Muscle layer of colon (tissue), 2 donors: ENCODE results near the gene CDKAL1.

Source experiments
- H3K27ac ChIP-seq: one replicate; pipeline ENCODE4 v1.7.0; 2013; ENCODE audit warnings: low read depth, mild to moderate bottlenecking, low read length, moderate library complexity
- H3K27me3 ChIP-seq, 2 donors: one replicate each; pipeline ENCODE4 v1.7.0; 2013; ENCODE audit warnings: low read length in 2 of 2, mild to moderate bottlenecking in 2 of 2; ENCODE audit not compliant: insufficient read depth in 2 of 2, control insufficient read depth in 1 of 2
- H3K36me3 ChIP-seq: one replicate; pipeline ENCODE4 v1.7.0; 2013; ENCODE audit warnings: mild to moderate bottlenecking, low read length; ENCODE audit not compliant: insufficient read depth
- H3K4me1 ChIP-seq: one replicate; pipeline ENCODE4 v1.7.0; 2013; ENCODE audit warnings: mild to moderate bottlenecking, low read length; ENCODE audit not compliant: insufficient read depth
- H3K4me3 ChIP-seq, 2 donors: one replicate each; pipeline ENCODE4 v1.7.0; 2013; ENCODE audit warnings: low read length in 2 of 2, low read depth in 1 of 2, mild to moderate bottlenecking in 1 of 2, moderate library complexity in 1 of 2
- H3K9ac ChIP-seq: one replicate; pipeline ENCODE4 v1.7.0; 2013; ENCODE audit warnings: low read length
- H3K9me3 ChIP-seq: one replicate; pipeline ENCODE4 v1.7.0; 2013; ENCODE audit warnings: mild to moderate bottlenecking, low read length
- donor health status: abdominal sarcoma.
- donor health status: Adenocarcinoma of cecum.

CDKAL1 gene

GRCh38 chr6:20665290-20665689 lies 131.0 kb downstream of the CDKAL1 start:
- no peak overlapping the region for H3K4me3 ChIP-seq
- H3K27ac ChIP-seq, result no peak overlapping the region
- H3K9ac ChIP-seq, result no peak overlapping the region
- peaks cover 10% of the 10 kb centered on the region for H3K4me1 ChIP-seq
- H3K36me3 ChIP-seq, result no peaks in the 10 kb centered on the region
- H3K27me3 ChIP-seq, result no peaks in the 10 kb centered on the region
- no peaks in the 10 kb centered on the region for H3K9me3 ChIP-seq

GRCh38 chr6:20669571-20670314 lies 135.5 kb downstream of the CDKAL1 start:
- Histone ChIP-seq H3K27me3 (no peaks in the 10 kb centered on the region), H3K36me3 (no peaks in the 10 kb centered on the region), H3K9ac (no peak overlapping the region), H3K4me3 (no peak overlapping the region), H3K9me3 (no peaks in the 10 kb centered on the region), H3K4me1 (no peaks in the 10 kb centered on the region), H3K27ac (no peak overlapping the region)

GRCh38 chr6:20670750-20671149 lies 136.5 kb downstream of the CDKAL1 start:
- H3K4me1 ChIP-seq, result no peaks in the 10 kb centered on the region
- no peak overlapping the region for H3K9ac ChIP-seq
- no peak overlapping the region for H3K4me3 ChIP-seq
- no peaks in the 10 kb centered on the region for H3K9me3 ChIP-seq
- H3K27me3 ChIP-seq, result no peaks in the 10 kb centered on the region
- no peaks in the 10 kb centered on the region for H3K36me3 ChIP-seq
- no peak overlapping the region for H3K27ac ChIP-seq

GRCh38 chr6:20672038-20672437 lies 137.8 kb downstream of the CDKAL1 start:
- Histone ChIP-seq H3K4me1 (no peaks in the 10 kb centered on the region), H3K9me3 (no peaks in the 10 kb centered on the region), H3K27ac (no peak overlapping the region), H3K36me3 (no peaks in the 10 kb centered on the region), H3K9ac (no peak overlapping the region), H3K4me3 (no peak overlapping the region), H3K27me3 (no peaks in the 10 kb centered on the region)

GRCh38 chr6:20673458-20673857 lies 139.2 kb downstream of the CDKAL1 start:
- Histone ChIP-seq H3K9me3 (no peaks in the 10 kb centered on the region), H3K27ac (no peak overlapping the region), H3K4me3 (no peak overlapping the region), H3K4me1 (no peaks in the 10 kb centered on the region), H3K9ac (no peak overlapping the region), H3K27me3 (no peaks in the 10 kb centered on the region), H3K36me3 (no peaks in the 10 kb centered on the region)

- Histone ChIP-seq H3K4me1 (no peaks in the 10 kb centered on the region), H3K27ac (no peak overlapping the region), H3K9ac (no peak overlapping the region), H3K27me3 (no peaks in the 10 kb centered on the region), H3K9me3 (no peaks in the 10 kb centered on the region), H3K36me3 (no peaks in the 10 kb centered on the region), H3K4me3 (no peak overlapping the region)
These were observed 140.4 kb downstream of the CDKAL1 start for GRCh38 chr6:20674664-20675063.

GRCh38 chr6:20678831-20679352 lies 144.6 kb downstream of the CDKAL1 start:
- Histone ChIP-seq H3K27ac (no peak overlapping the region), H3K4me3 (no peak overlapping the region), H3K36me3 (no peaks in the 10 kb centered on the region), H3K9ac (no peak overlapping the region), H3K27me3 (no peaks in the 10 kb centered on the region), H3K9me3 (no peaks in the 10 kb centered on the region), H3K4me1 (peaks cover 11% of the 10 kb centered on the region)

- Histone ChIP-seq H3K36me3 (no peaks in the 10 kb centered on the region), H3K27ac (no peak overlapping the region), H3K4me1 (peaks cover 11% of the 10 kb centered on the region), H3K9me3 (no peaks in the 10 kb centered on the region), H3K9ac (no peak overlapping the region), H3K27me3 (no peaks in the 10 kb centered on the region), H3K4me3 (no peak overlapping the region)
These were observed 146.5 kb downstream of the CDKAL1 start for GRCh38 chr6:20680697-20681165.

- Histone ChIP-seq H3K4me3 (no peak overlapping the region), H3K27me3 (no peaks in the 10 kb centered on the region), H3K9ac (no peak overlapping the region), H3K36me3 (no peaks in the 10 kb centered on the region), H3K4me1 (peaks cover 11% of the 10 kb centered on the region), H3K27ac (no peak overlapping the region), H3K9me3 (no peaks in the 10 kb centered on the region)
These were observed 147.0 kb downstream of the CDKAL1 start for GRCh38 chr6:20681243-20681684.

GRCh38 chr6:20684474-20684873 lies 150.2 kb downstream of the CDKAL1 start:
- Histone ChIP-seq H3K4me3 (no peak overlapping the region), H3K36me3 (no peaks in the 10 kb centered on the region), H3K27ac (no peak overlapping the region), H3K4me1 (peaks cover 11% of the 10 kb centered on the region), H3K27me3 (no peaks in the 10 kb centered on the region), H3K9ac (no peak overlapping the region), H3K9me3 (no peaks in the 10 kb centered on the region)

GRCh38 chr6:20686142-20686541 lies 151.9 kb downstream of the CDKAL1 start:
- no peaks in the 10 kb centered on the region for H3K27me3 ChIP-seq
- no peak overlapping the region for H3K9ac ChIP-seq
- no peaks in the 10 kb centered on the region for H3K9me3 ChIP-seq
- H3K36me3 ChIP-seq, result no peaks in the 10 kb centered on the region
- no peak overlapping the region for H3K27ac ChIP-seq
- H3K4me1 ChIP-seq, result peaks cover 3% of the 10 kb centered on the region
- H3K4me3 ChIP-seq, result no peak overlapping the region

GRCh38 chr6:20687494-20687893 lies 153.2 kb downstream of the CDKAL1 start:
- Histone ChIP-seq H3K27ac (no peak overlapping the region), H3K27me3 (no peaks in the 10 kb centered on the region), H3K9me3 (no peaks in the 10 kb centered on the region), H3K9ac (no peak overlapping the region), H3K4me3 (no peak overlapping the region), H3K36me3 (no peaks in the 10 kb centered on the region), H3K4me1 (no peaks in the 10 kb centered on the region)
